IMR-90 (cell line): ENCODE measurements around the gene ELOVL2.

Experiments used
- CEBPB ChIP-seq: IDR thresholded peaks from 2 replicates; pipeline ENCODE4 v1.6.1; 2012; ENCODE audit warnings: low read depth, low read length, improper control_type of control experiment
- CHD1 ChIP-seq: IDR thresholded peaks from 2 replicates; pipeline ENCODE4 v1.6.1; 2012; ENCODE audit warnings: low read depth, low read length, improper control_type of control experiment
- CTCF ChIP-seq: conservative IDR thresholded peaks from 2 replicates; pipeline ENCODE4 v1.5.1; 2012; ENCODE audit warnings: mild to moderate bottlenecking, low read depth, low read length, improper control_type of control experiment
- MAFK ChIP-seq: IDR thresholded peaks from 2 replicates; pipeline ENCODE4 v1.6.1; 2012; ENCODE audit warnings: low read depth, low read length, improper control_type of control experiment
- POLR2A ChIP-seq: IDR thresholded peaks from 2 replicates; pipeline ENCODE4 v1.6.1; 2012; ENCODE audit warnings: mild to moderate bottlenecking, low read depth, low read length
- RAD21 ChIP-seq: IDR thresholded peaks from 2 replicates; pipeline ENCODE4 v1.6.1; 2012; ENCODE audit warnings: low read length, improper control_type of control experiment
- SMC3 ChIP-seq: fragments of 150-350 bp; IDR thresholded peaks from 2 replicates; pipeline ENCODE4 v1.6.1; 2016; ENCODE audit warnings: low read depth, mild to moderate bottlenecking, antibody characterized with exemption, low read length, moderate library complexity
- TF ChIP-seq, protein P1 (sequence below): fragments of 150-350 bp; IDR thresholded peaks from 2 replicates; pipeline ENCODE4 v1.6.1; 2017; ENCODE audit warnings: mild to moderate bottlenecking, antibody characterized with exemption, low read length, low read depth

DNA sequence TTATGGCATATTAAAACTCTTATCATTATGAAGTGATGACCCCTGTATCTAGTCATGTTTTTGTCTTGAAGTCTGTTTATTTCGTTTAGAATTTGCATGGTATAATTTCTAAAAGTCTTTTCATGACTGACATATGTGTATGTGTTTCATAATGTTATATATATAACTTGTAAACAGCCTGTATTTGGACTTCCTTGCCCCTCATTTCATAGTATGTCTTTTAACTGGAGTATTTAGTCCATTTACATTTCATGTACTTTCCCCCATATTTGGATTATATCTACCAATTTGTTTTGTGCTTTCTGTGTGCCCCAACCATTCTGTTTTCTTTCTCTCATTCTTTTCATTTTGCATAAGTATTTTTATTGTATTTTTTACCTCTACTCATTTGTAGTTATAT, 98.3 kb downstream of the ELOVL2 start:
- TF ChIP-seq CTCF = no peak
- no peak for TF ChIP-seq RAD21
- no peak for TF ChIP-seq CEBPB
- TF ChIP-seq MAFK = no peak
- TF ChIP-seq SMC3 = no peak
- no peak for TF ChIP-seq CHD1
- TF ChIP-seq POLR2A = no peak
- TF ChIP-seq, protein P1, sequence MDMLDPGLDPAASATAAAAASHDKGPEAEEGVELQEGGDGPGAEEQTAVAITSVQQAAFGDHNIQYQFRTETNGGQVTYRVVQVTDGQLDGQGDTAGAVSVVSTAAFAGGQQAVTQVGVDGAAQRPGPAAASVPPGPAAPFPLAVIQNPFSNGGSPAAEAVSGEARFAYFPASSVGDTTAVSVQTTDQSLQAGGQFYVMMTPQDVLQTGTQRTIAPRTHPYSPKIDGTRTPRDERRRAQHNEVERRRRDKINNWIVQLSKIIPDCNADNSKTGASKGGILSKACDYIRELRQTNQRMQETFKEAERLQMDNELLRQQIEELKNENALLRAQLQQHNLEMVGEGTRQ = no peak
